Liver (tissue), 9 donors: ENCODE results near the gene CHRNA4. TPM values are rescaled to one million over a fixed set of nuclear protein-coding genes. Genes with fewer than 3 reads are reported as not detected.

Source experiments
- DNase-seq: peaks from one replicate; pipeline ENCODE4 v3.0.0-alpha.2; 2017; ENCODE audit warnings: low spot score
- H3K27ac ChIP-seq, 2 donors: one replicate each; pipeline ENCODE4 v1.7.0; 2013; ENCODE audit warnings: inconsistent platforms in 2 of 2, low read length in 2 of 2, control low read depth in 1 of 2, low read depth in 1 of 2, mild to moderate bottlenecking in 1 of 2
- H3K27me3 ChIP-seq, 4 donors: one replicate each; pipeline versions ENCODE4 v1.6.1 to v1.7.0; 2013; ENCODE audit warnings: low read length in 3 of 4, inconsistent platforms in 1 of 4, mild to moderate bottlenecking in 1 of 4, moderate library complexity in 1 of 4; ENCODE audit not compliant: control insufficient read depth in 4 of 4, insufficient read depth in 4 of 4
- H3K36me3 ChIP-seq, 4 donors: one replicate each; pipeline versions ENCODE4 v1.6.1 to v1.7.0; 2013; ENCODE audit warnings: low read length in 3 of 4, mild to moderate bottlenecking in 3 of 4, low read depth in 1 of 4, moderate library complexity in 1 of 4; ENCODE audit not compliant: control insufficient read depth in 4 of 4, insufficient read depth in 3 of 4
- H3K4me1 ChIP-seq, 4 donors: one replicate each; pipeline versions ENCODE4 v1.6.1 to v1.7.0; 2013; ENCODE audit warnings: low read length in 3 of 4, mild to moderate bottlenecking in 3 of 4, moderate library complexity in 1 of 4; ENCODE audit not compliant: control insufficient read depth in 4 of 4, insufficient read depth in 4 of 4
- H3K4me3 ChIP-seq, 3 donors: one replicate each; pipeline versions ENCODE4 v1.6.1 to v1.7.0; 2013; ENCODE audit warnings: low read length in 3 of 3, control low read depth in 1 of 3, low read depth in 1 of 3, mild to moderate bottlenecking in 1 of 3
- H3K9ac ChIP-seq, 2 donors: one replicate each; pipeline ENCODE4 v1.7.0; 2013; ENCODE audit warnings: low read length in 2 of 2, mild to moderate bottlenecking in 2 of 2, moderate library complexity in 2 of 2, control low read depth in 1 of 2, low read depth in 1 of 2
- H3K9me3 ChIP-seq, 4 donors: one replicate each; pipeline versions ENCODE4 v1.6.1 to v1.7.0; 2013; ENCODE audit warnings: low read length in 3 of 4; ENCODE audit not compliant: control insufficient read depth in 4 of 4
- CTCF ChIP-seq: fragments of 150-350 bp; IDR thresholded peaks from 2 replicates; pipeline ENCODE4 v1.5.1; 2017; ENCODE audit warnings: improper control_type of control experiment, low read depth, low read length; ENCODE audit not compliant: missing input control
- EGR1 ChIP-seq, 2 donors: IDR thresholded peaks; 2 replicates each; pipeline ENCODE4 v1.6.1; 2016 to 2018; ENCODE audit warnings: antibody characterized with exemption in 2 of 2, low read depth in 2 of 2
- FOXA1 ChIP-seq: IDR thresholded peaks from 2 replicates; pipeline ENCODE4 v1.6.1; 2016; ENCODE audit warnings: antibody characterized with exemption
- FOXA2 ChIP-seq: IDR thresholded peaks from 2 replicates; pipeline ENCODE4 v1.6.1; 2016; ENCODE audit warnings: antibody characterized with exemption
- HNF4G ChIP-seq: IDR thresholded peaks from 2 replicates; pipeline ENCODE4 v1.6.1; 2016; ENCODE audit warnings: antibody characterized with exemption
- JUND ChIP-seq, 2 donors: IDR thresholded peaks; 2 replicates each; pipeline ENCODE4 v1.6.1; 2016; ENCODE audit warnings: antibody characterized with exemption in 2 of 2
- RAD21 ChIP-seq, 2 donors: IDR thresholded peaks; 2 replicates each; pipeline ENCODE4 v1.6.1; 2016; ENCODE audit warnings: antibody characterized with exemption in 2 of 2, mild to moderate bottlenecking in 2 of 2
- RXRA ChIP-seq, 2 donors: IDR thresholded peaks; 2 replicates each; pipeline ENCODE4 v1.6.1; 2017 to 2018; ENCODE audit warnings: antibody characterized with exemption in 2 of 2, mild to moderate bottlenecking in 1 of 2
- SP1 ChIP-seq: IDR thresholded peaks from 2 replicates; pipeline ENCODE4 v1.6.1; 2018; ENCODE audit warnings: antibody characterized with exemption, mild to moderate bottlenecking
- YY1 ChIP-seq: IDR thresholded peaks from 2 replicates; pipeline ENCODE4 v1.6.1; 2016; ENCODE audit warnings: antibody characterized with exemption, mild to moderate bottlenecking
- WGBS: extraction: QIAGEN DNeasy Blood & Tissue Kit; methylation state at CpG from one replicate; pipeline ENCODE4 v1.1.7; 2013; 5-methylcytosine and 5-hydroxymethylcytosine counted together
- polyA plus RNA-seq, 2 donors: library from polyadenylated mRNA; stranded (reverse) in 1 of 2; unstranded in 1 of 2; fragments of 200-250 nt in 1 of 2; fragments of >200 nt in 1 of 2; fragmentation: Nextera tagmentation in 1 of 2; extraction: Ambion mirVana in 1 of 2; gene quantifications; one replicate each; pipeline versions ENCODE4 v1.2.1 to v1.2.3, GENCODE V29; 2013 to 2015
- total RNA-seq, 2 donors: library from RNA; depleted of rRNA; stranded (reverse); fragments of >200 nt; gene quantifications; one replicate each; pipeline ENCODE4 v1.2.3, GENCODE V29; 2014
- TF ChIP-seq, protein P1 (sequence below): IDR thresholded peaks from 2 replicates; pipeline ENCODE4 v1.6.1; 2016; ENCODE audit warnings: antibody characterized with exemption, mild to moderate bottlenecking
- TF ChIP-seq, protein P2 (sequence below): IDR thresholded peaks from 2 replicates; pipeline ENCODE4 v1.6.1; 2016; ENCODE audit warnings: antibody characterized with exemption
- donor health status: healthy.
- donor health status: healthy.
- donor health status: healthy.
- donor health status: healthy.
- donor health status: healthy.

The CHRNA4 gene
- total and polyA plus RNA-seq, 4 donors = 3.2 to 23.3 (median 6.4) TPM; not detected in 1

GRCh38 chr20:63325021-63325471 is 36.1 kb downstream of the CHRNA4 start:
- no peak for TF ChIP-seq RXRA (IDR thresholded peaks at IDR 0.05)
- no peak for TF ChIP-seq RAD21 (IDR thresholded peaks at IDR 0.05)
- no peak for TF ChIP-seq YY1
- TF ChIP-seq, protein P1, sequence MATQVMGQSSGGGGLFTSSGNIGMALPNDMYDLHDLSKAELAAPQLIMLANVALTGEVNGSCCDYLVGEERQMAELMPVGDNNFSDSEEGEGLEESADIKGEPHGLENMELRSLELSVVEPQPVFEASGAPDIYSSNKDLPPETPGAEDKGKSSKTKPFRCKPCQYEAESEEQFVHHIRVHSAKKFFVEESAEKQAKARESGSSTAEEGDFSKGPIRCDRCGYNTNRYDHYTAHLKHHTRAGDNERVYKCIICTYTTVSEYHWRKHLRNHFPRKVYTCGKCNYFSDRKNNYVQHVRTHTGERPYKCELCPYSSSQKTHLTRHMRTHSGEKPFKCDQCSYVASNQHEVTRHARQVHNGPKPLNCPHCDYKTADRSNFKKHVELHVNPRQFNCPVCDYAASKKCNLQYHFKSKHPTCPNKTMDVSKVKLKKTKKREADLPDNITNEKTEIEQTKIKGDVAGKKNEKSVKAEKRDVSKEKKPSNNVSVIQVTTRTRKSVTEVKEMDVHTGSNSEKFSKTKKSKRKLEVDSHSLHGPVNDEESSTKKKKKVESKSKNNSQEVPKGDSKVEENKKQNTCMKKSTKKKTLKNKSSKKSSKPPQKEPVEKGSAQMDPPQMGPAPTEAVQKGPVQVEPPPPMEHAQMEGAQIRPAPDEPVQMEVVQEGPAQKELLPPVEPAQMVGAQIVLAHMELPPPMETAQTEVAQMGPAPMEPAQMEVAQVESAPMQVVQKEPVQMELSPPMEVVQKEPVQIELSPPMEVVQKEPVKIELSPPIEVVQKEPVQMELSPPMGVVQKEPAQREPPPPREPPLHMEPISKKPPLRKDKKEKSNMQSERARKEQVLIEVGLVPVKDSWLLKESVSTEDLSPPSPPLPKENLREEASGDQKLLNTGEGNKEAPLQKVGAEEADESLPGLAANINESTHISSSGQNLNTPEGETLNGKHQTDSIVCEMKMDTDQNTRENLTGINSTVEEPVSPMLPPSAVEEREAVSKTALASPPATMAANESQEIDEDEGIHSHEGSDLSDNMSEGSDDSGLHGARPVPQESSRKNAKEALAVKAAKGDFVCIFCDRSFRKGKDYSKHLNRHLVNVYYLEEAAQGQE = no peak
- TF ChIP-seq CTCF = no peak
- no peak for TF ChIP-seq JUND (IDR thresholded peaks at IDR 0.05)
- no peak for TF ChIP-seq HNF4G
- 83% methylated on average over 10 of the region's 10 CpGs for WGBS
- Histone ChIP-seq H3K9me3 (no peaks in the 10 kb centered on the region), H3K9ac (no peak overlapping the region), H3K27ac (no peak overlapping the region), H3K36me3 (no peaks in the 10 kb centered on the region), H3K27me3 (no peaks in the 10 kb centered on the region), H3K4me1 (no peaks in the 10 kb centered on the region), H3K4me3 (no peak overlapping the region)
- no peak for DNase-seq

DNA sequence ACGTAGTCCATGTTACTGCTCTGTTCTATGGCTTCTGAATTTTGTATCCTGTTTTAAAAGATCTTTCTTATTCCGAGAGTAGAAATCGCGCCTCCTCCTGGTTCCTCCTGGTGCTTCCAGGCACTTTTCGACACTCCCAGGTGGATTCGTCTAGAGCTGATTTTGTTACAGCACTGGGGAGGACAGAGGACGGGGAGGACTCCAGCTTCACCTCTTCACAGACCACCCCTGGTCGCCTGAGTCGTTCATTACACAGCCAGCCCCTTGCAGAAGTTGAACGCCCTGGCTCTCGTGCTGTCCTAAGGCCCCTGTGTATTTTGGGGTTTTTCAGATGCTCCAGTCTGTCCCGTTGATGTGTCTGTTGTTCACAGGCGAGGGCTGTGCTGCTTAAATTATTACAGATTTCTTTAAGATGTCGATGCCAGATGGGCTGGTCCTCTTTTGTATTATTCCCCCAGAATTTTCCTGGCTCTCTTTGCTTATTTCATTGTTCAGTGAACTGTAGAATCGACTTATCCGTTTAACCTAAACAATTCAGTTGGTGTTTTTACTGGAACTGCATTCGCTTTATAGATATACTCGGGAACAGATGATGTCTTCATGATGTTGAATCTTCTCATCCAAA is 37.7 kb downstream of the CHRNA4 start:
- Histone ChIP-seq H3K4me1 (no peaks in the 10 kb centered on the region), H3K9ac (no peak overlapping the region), H3K4me3 (no peak overlapping the region), H3K27me3 (no peaks in the 10 kb centered on the region), H3K27ac (no peak overlapping the region), H3K9me3 (no peaks in the 10 kb centered on the region), H3K36me3 (no peaks in the 10 kb centered on the region)
- 69% methylated on average over 18 of the region's 18 CpGs for WGBS
- no peak for DNase-seq
- TF ChIP-seq HNF4G = no peak
- no peak for TF ChIP-seq SP1
- TF ChIP-seq CTCF = no peak
- TF ChIP-seq, protein P2, sequence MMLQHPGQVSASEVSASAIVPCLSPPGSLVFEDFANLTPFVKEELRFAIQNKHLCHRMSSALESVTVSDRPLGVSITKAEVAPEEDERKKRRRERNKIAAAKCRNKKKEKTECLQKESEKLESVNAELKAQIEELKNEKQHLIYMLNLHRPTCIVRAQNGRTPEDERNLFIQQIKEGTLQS = no peak
- TF ChIP-seq EGR1 (IDR thresholded peaks at IDR 0.05; ENCODE audit: low read depth in 2 of 2) = no peak
- no peak for TF ChIP-seq FOXA2
- TF ChIP-seq FOXA1 = no peak
